DOHH2 (cell line): ENCODE data around the gene CEP112.

Experiments
- H3F3A ChIP-seq: fragments of 200-600 bp; sonication (generic), shearing (Covaris generic); 2 replicates; pipeline ENCODE4 v1.6.0; 2016; ENCODE audit warnings: antibody characterized with exemption, mild to moderate bottlenecking; ENCODE audit not compliant: control insufficient read depth, insufficient read depth
- H3K27ac ChIP-seq: fragments of 200-600 bp; sonication (generic); 2 replicates; pipeline ENCODE4 v1.5.1; 2014; ENCODE audit warnings: low read depth, mild to moderate bottlenecking, low read length, moderate library complexity
- H3K27me3 ChIP-seq: fragments of 200-600 bp; sonication (generic); 2 replicates; pipeline ENCODE4 v1.6.1; 2014; ENCODE audit warnings: mild to moderate bottlenecking, low read length, mixed read lengths; ENCODE audit not compliant: control insufficient read depth
- H3K36me3 ChIP-seq: fragments of 200-600 bp; sonication (generic); 2 replicates; pipeline ENCODE4 v1.6.1; 2014; ENCODE audit warnings: mild to moderate bottlenecking, low read length, moderate library complexity, mixed read lengths; ENCODE audit not compliant: control insufficient read depth
- H3K4me1 ChIP-seq: fragments of 200-600 bp; sonication (generic); 2 replicates; pipeline ENCODE4 v1.6.1; 2014; ENCODE audit warnings: mild to moderate bottlenecking, low read length, mixed read lengths; ENCODE audit not compliant: control insufficient read depth
- H3K4me2 ChIP-seq: fragments of 200-600 bp; sonication (generic); 2 replicates; pipeline ENCODE4 v1.6.0; 2014; ENCODE audit warnings: mild to moderate bottlenecking, low read length, moderate library complexity
- H3K4me3 ChIP-seq: fragments of 200-600 bp; sonication (generic); 2 replicates; pipeline ENCODE4 v1.5.1; 2014; ENCODE audit warnings: mild to moderate bottlenecking, low read length, mixed read lengths
- H3K79me2 ChIP-seq: fragments of 200-600 bp; sonication (generic); 2 replicates; pipeline ENCODE4 v1.6.1; 2014; ENCODE audit warnings: mild to moderate bottlenecking, low read length, mixed read lengths; ENCODE audit not compliant: control insufficient read depth
- H3K9me2 ChIP-seq: fragments of 200-600 bp; sonication (generic); replicated peaks from 2 replicates; pipeline ENCODE4 v1.6.1; 2014; ENCODE audit warnings: mild to moderate bottlenecking, low read length, mixed read lengths; ENCODE audit not compliant: control insufficient read depth
- H3K9me3 ChIP-seq: fragments of 200-600 bp; sonication (generic); 2 replicates; pipeline ENCODE4 v1.6.1; 2014; ENCODE audit warnings: antibody characterized with exemption, low read length, mixed read lengths; ENCODE audit not compliant: control insufficient read depth, insufficient read depth
- H4K20me1 ChIP-seq: fragments of 200-600 bp; sonication (generic); 2 replicates; pipeline ENCODE4 v1.6.0; 2014; ENCODE audit warnings: low read depth, mild to moderate bottlenecking, antibody characterized with exemption, low read length, moderate library complexity; ENCODE audit not compliant: control insufficient read depth, insufficient read depth
- EZH2phosphoT487 ChIP-seq: fragments of 200-600 bp; sonication (generic); IDR thresholded peaks from 2 replicates; pipeline ENCODE4 v1.6.1; 2017; ENCODE audit warnings: borderline replicate concordance, mild to moderate bottlenecking, antibody characterized with exemption, low read length, moderate library complexity, mixed read lengths
- TF ChIP-seq, protein P1 (sequence below): fragments of 200-600 bp; sonication (generic); IDR thresholded peaks from one replicate; pipeline ENCODE4 v1.5.1; 2014; ENCODE audit warnings: antibody characterized with exemption, mild to moderate bottlenecking, low read depth, low read length; ENCODE audit not compliant: poor library complexity, severe bottlenecking

The CEP112 gene

GRCh38 chr17:65914784-65915342, 277.1 kb downstream of the CEP112 start:
- peaks cover 10% of the 10 kb centered on the region for H3K4me1 ChIP-seq
- H3K27me3 ChIP-seq, result no peaks in the 10 kb centered on the region
- TF ChIP-seq, protein P1, sequence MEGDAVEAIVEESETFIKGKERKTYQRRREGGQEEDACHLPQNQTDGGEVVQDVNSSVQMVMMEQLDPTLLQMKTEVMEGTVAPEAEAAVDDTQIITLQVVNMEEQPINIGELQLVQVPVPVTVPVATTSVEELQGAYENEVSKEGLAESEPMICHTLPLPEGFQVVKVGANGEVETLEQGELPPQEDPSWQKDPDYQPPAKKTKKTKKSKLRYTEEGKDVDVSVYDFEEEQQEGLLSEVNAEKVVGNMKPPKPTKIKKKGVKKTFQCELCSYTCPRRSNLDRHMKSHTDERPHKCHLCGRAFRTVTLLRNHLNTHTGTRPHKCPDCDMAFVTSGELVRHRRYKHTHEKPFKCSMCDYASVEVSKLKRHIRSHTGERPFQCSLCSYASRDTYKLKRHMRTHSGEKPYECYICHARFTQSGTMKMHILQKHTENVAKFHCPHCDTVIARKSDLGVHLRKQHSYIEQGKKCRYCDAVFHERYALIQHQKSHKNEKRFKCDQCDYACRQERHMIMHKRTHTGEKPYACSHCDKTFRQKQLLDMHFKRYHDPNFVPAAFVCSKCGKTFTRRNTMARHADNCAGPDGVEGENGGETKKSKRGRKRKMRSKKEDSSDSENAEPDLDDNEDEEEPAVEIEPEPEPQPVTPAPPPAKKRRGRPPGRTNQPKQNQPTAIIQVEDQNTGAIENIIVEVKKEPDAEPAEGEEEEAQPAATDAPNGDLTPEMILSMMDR, result no peak
- TF ChIP-seq EZH2phosphoT487, result no peak
- no peaks in the 10 kb centered on the region for H3K36me3 ChIP-seq
- no peak overlapping the region; the same call in 1 of the 2 replicates for H3K4me3 ChIP-seq
- H3K27ac ChIP-seq, result no peak overlapping the region
- H3K4me2 ChIP-seq, result peak overlapping the region; percentile 20; the same call in 1 of the 2 replicates
- no peaks in the 10 kb centered on the region for H3K79me2 ChIP-seq
- H3K9me2 ChIP-seq, result no peaks in the 10 kb centered on the region
- peaks cover 5% of the 10 kb centered on the region; the same call in 1 of the 2 replicates for H3K9me3 ChIP-seq
- no peaks in the 10 kb centered on the region for H4K20me1 ChIP-seq
- H3F3A ChIP-seq, result no peaks in the 10 kb centered on the region

DNA sequence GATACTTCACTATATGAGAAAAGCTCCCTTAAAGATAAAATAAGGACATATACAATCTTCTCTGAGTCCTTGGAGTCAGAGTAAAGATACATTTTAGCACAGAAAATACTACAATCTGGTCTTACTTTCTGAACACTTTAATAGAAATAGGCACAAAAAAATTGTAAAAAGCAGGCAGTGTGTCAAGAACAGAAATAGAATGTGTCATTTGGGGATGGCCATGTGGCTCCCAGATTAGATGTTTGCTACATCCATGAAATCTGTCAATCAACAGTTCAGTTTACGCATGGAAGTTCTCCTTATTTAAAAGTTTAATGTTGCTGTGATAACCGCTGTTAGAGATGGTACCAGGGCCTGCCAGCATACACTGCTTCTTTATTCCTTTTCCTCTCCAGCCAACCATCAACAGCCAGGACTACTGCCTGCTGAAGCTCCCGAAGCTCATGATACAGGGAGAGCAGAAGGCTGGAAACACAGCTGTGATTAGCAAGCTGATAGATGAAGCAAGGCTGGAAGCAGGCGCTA, 278.5 kb downstream of the CEP112 start:
- Histone ChIP-seq H3K9me3 (peaks cover 5% of the 10 kb centered on the region; the same call in 1 of the 2 replicates), H3K27me3 (no peaks in the 10 kb centered on the region), H3K4me1 (peaks cover 10% of the 10 kb centered on the region), H3K4me2 (no peak overlapping the region), H4K20me1 (no peaks in the 10 kb centered on the region), H3F3A (no peaks in the 10 kb centered on the region), H3K79me2 (no peaks in the 10 kb centered on the region), H3K27ac (no peak overlapping the region), H3K36me3 (no peaks in the 10 kb centered on the region), H3K9me2 (no peaks in the 10 kb centered on the region), H3K4me3 (no peak overlapping the region)
- TF ChIP-seq, protein P1, result no peak
- no peak for TF ChIP-seq EZH2phosphoT487

GRCh38 chr17:65910836-65911235, 281.1 kb downstream of the CEP112 start:
- H3K27me3 ChIP-seq, result no peaks in the 10 kb centered on the region
- H3K36me3 ChIP-seq, result no peaks in the 10 kb centered on the region
- H3K9me3 ChIP-seq, result peaks cover 5% of the 10 kb centered on the region; the same call in 1 of the 2 replicates
- no peaks in the 10 kb centered on the region for H3K9me2 ChIP-seq
- TF ChIP-seq EZH2phosphoT487, result no peak
- TF ChIP-seq, protein P1, result no peak
- peaks cover 10% of the 10 kb centered on the region for H3K4me1 ChIP-seq
- no peaks in the 10 kb centered on the region for H3F3A ChIP-seq
- no peak overlapping the region for H3K27ac ChIP-seq
- no peaks in the 10 kb centered on the region for H3K79me2 ChIP-seq
- no peak overlapping the region for H3K4me3 ChIP-seq
- H4K20me1 ChIP-seq, result no peaks in the 10 kb centered on the region
- no peak overlapping the region for H3K4me2 ChIP-seq
